ENCODE measurements around the gene NYAP1. TPM values are rescaled to one million over a fixed set of nuclear protein-coding genes. Genes with fewer than 3 reads are reported as not detected.

The NYAP1 gene
- not detected in 2 replicates for total RNA-seq

DNA sequence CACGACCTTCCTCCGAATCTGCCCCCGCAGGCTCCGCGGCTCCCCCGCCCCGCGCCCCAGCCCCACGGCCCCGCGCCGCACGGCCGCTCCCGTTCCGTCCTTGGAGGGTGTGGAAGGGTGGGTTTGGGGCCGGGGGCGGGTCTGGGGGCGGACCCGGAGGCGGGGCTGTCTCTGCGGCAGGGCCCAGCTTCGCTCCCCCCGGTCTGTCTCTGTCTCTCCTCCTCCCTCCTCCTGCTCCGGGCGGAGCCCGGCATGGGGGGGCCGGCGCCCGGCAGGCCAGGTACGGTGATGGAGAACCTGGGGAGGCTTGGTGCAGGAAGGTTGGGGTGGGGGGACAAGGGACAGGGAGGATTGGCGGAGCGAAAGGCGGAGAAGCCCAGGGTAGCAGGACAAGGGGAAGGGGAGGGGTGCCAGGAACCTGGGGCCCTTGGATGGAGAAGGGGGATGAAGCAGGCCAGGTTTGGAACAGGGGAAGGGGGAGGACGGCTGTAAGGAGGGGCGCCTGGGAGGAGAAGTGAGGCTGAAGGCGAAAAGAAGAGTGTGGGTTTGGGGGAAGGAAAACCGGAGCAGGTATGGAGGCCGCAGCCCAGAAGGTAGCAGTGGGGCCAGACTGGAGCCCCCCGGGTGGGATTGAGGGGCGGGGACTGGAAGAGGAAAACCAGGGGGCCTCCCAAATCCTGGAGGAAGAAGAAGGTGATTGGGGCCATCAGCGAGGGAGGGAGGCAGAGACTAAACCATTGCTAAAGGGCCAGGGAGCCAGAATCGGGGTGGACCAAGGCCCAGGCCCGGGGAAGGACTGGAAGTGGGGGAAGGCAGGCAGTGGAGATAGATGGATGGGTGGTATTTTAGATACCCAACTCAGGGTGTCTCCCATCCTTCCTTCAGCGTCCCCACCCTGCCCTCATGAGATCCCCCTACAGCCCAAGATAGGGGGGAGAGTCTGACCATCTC lies at the start of gene NYAP1:
NYAP1 (plus strand) TSS at position 206 of the 951 bp plus-strand sequence. CDS start 1,385 bp downstream, outside the sequence.
- peak within 1 kb of the TSS; percentile 76 for H3K4me3 Mint-ChIP-seq
- ChIA-PET POLR2A (interaction anchor here (0.5 to 0.6 kb wide), 3 partner anchors 10 to 178 kb away, joined by 3 to 5 read pairs (median 3); no protein-coding TSS in a partner anchor), CTCF (interaction anchor here (1.0 to 1.8 kb wide), 3 partner anchors 10 to 76 kb away, joined by 3 to 8 read pairs (median 4); no protein-coding TSS in a partner anchor)
- DNase-seq, result no peak
- intact Hi-C loops (cut with micrococcal nuclease), result loop anchor here (1.0 kb wide), 2 partner anchors 15 to 75 kb away; no protein-coding TSS in a partner anchor
- peaks cover under 1% of the 10 kb centered on the region for H3K36me3 Mint-ChIP-seq (ENCODE audit: low read depth)
- H3K27me3 Mint-ChIP-seq, result peaks cover 5% of the 10 kb centered on the region
- peak; percentile 18 for ATAC-seq (ENCODE audit: low read depth)
- peaks cover 12% of the 10 kb centered on the region for H3K4me1 Mint-ChIP-seq
- no peak within 1 kb of the TSS for H3K27ac Mint-ChIP-seq
- no peaks in the 10 kb centered on the region for H3K9me3 Mint-ChIP-seq
- TF ChIP-seq CTCF (IDR thresholded peaks at IDR 0.05), result no peak

- Mint-ChIP-seq H3K4me1 (peaks cover 57% of the 10 kb centered on the region), H3K36me3 (ENCODE audit: low read depth) (peaks cover 51% of the 10 kb centered on the region), H3K27ac (peak overlapping the region; percentile 86), H3K9me3 (no peaks in the 10 kb centered on the region), H3K4me3 (peak overlapping the region; percentile 83), H3K27me3 (no peaks in the 10 kb centered on the region)
- intact Hi-C loops (cut with micrococcal nuclease), result loop anchor here (10.0 kb wide), 1 partner anchor 820 kb away; no protein-coding TSS in a partner anchor
- no peak for ATAC-seq (ENCODE audit: low read depth)
- ChIA-PET CTCF (interaction anchor here (1.8 kb wide), 1 partner anchor 302 kb away, joined by 4 read pairs; no protein-coding TSS in a partner anchor), POLR2A (interaction anchor here (0.7 to 2.7 kb wide), 4 partner anchors 10 to 352 kb away, joined by 3 to 12 read pairs (median 4); no protein-coding TSS in a partner anchor)
- DNase-seq, result no peak
- no peak for TF ChIP-seq CTCF (IDR thresholded peaks at IDR 0.05)
These were observed 49.2 kb upstream of the NYAP1 start for GRCh38 chr7:100434297-100435144.

DNA sequence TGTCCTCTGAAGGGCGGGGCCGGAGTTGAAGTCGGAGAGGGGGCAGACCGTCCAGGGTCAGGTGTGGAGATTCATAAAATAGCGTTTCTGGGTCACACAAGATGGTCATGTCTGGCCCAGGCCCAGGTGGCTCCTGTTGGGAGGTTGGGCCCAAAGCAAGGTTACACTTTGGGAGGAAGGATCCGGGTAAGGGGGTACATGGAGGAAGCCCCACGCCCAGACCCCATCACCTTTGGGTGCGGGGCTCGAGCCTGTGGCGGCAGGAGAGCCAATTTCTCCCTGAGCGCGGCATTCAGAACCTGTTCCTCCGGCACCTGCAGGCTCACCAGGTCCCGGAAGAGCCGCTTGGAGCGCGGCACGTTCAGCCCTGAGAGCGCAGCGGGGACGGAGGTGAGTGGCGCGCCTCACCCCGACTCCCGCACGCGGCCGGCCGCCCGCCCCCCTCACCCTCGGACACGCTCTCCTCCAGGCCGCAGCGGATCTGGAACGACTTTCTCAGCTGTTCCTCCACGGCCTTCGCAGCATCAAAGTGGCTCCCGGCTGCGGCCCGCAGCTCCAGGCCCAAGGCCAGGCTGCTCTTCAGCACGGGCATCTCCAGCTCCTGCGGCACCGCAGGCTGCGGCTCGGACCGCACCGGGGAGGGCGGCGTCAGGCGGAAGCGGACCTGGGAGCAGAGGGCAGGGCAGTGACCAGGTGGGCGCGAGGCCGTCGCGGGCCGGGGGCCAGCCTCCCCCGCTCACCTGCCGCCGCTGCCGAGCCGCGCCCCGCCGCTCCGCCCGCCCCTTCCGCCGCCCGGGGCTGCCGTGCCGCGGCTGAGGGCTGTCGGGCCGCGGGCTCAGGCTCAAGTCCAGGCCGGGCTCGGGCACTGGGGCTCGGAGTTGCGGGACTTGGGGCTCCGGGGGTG lies 48.1 kb upstream of the NYAP1 start:
- Mint-ChIP-seq H3K4me3 (peak overlapping the region; percentile 91), H3K4me1 (peaks cover 54% of the 10 kb centered on the region), H3K9me3 (no peaks in the 10 kb centered on the region), H3K36me3 (ENCODE audit: low read depth) (peaks cover 44% of the 10 kb centered on the region), H3K27ac (peak overlapping the region; percentile 86), H3K27me3 (no peaks in the 10 kb centered on the region)
- POLR2A ChIA-PET, result interaction anchor here (0.5 to 3.8 kb wide), 21 partner anchors 7 to 358 kb away, joined by 3 to 48 read pairs (median 5); partner anchors contain the start of genes AGFG2, FBXO24, LRCH4 and MBLAC1
- no peak for TF ChIP-seq CTCF (IDR thresholded peaks at IDR 0.05)
- ATAC-seq (ENCODE audit: low read depth) (peak; percentile 23), DNase-seq (peak; percentile 48)
- intact Hi-C loops (cut with micrococcal nuclease), result loop anchor here (1.0 to 10.0 kb wide), 6 partner anchors 7 to 819 kb away; partner anchors contain the start of genes TSC22D4 and ZCWPW1
- CTCF ChIA-PET, result interaction anchor here (1.8 kb wide), 1 partner anchor 303 kb away, joined by 4 read pairs; no protein-coding TSS in a partner anchor

Data from activated B cell treated with CpG ODN at 0.5 μM for 24 hours (primary cell).